ENCODE measurements around the gene GTF3C1.
"Not testable (repeated sequence)": the region's sequence is repeated elsewhere in the genome, so short reads cannot be mapped to it uniquely, and the experiment has no call there.

Gene GTF3C1

DNA sequence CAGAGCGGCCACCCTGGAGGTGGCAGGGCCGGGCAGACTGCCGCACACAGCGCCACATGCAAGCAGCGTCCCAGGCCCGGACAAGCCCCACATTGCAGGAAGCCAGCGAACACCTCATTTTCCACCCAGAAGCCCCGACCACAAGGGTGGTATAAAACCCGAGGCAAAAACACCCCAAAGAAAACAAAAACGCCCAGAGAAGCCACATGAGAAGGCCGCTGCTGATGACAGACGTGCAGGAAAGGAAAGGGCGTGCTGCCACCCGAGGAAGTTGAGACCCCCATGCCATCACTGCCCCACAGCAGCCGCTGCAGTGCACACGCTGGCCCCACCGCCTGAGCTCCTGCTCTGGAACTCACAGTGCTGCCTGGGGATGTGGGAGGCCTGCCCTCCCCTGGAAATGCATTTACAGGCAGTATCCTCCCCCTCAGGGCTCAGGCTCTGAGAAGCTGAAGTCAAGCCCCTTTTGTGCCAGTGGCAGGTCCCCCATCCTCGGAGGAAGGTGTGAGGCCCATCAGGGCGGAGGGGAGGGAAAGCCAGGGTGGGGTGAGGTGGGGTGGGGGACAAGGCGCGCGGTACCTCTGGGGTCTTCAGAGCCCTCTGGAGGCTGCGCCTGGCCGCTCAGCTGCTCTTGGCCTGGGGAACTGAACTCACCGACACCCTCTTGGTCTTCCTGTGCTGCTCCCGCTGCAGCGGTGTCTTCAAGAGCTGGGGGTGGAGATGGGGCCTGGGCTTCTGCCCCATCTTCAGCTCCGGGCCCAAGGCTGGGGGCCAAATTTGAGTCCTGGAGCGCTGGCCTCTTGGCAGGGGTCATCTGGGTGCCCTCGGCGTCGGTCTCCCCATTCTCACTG lies 85.7 kb downstream of the GTF3C1 start:
- no peak for DNase-seq (ENCODE audit: low read depth)

DNA sequence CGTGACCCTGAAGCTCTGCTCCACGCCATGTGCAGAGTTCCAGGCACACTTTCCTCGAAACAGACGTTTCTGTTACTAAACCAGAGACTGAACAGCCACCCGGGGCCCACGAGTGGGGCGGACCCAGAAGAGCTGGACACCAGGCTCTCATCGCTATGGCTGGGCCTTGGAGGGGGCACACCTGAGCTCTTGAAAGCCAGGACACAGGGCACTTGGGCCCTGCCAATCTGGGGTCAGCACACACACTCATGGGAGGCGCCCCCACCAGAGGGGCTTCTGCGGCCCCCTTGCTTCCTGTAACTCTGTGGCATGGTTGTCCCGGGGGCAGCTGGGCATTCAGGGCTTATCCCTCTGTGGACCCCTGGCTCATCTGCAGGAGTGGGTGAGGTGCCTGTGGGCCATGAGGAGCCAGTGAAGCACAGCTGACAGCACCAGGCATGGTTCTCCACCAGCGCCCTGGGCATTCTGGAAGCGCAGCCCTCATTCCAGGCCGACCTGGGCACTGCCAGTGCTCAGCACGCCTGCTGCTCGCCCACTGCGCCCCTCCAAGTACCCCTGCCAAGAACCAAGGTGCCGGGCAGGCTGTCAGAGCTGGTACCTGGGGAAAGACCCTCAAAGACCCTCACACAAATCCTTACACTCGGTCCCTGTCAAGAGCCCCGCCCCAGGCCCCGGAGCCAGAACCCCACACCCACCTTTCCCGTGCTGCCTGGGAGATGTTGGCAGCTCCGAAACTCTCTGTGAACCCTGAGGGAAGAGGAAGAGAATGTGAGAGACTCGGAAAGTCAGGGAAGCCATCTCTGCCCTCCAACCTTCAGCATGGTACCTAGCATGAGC lies 86.6 kb downstream of the GTF3C1 start:
- no peak for DNase-seq (ENCODE audit: low read depth)

DNA sequence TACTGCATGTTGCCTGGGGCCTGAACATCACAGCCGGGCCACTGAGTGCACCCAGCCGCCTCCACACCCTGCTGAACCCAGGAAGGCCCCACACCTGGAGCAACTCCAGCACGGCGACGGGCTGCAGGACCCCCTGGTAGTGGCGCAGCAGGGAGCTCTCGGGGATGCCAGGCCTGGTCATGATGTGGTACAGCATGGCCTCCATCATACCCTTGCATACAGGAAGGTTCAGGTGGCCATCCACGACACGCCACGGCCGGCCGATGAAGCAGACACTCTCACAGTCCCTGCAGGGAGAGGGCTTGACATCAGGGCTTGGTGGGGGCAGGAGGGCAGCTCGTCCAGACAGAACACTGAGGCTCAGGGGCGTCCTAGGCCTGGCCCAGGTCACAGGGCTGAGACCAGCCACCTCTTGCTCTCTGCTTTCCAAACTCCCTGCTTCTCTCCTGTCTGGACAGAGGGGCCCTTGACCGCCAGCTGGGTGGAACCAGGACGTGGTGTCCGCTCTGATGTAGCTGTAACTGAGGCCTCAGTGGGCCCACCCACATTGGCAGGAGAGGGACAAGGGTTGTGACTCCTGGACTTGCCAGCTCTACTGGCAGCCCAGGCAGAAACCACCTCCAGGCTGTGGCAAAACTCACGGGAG lies 87.4 kb downstream of the GTF3C1 start:
- DNase-seq (ENCODE audit: low read depth): no peak

DNA sequence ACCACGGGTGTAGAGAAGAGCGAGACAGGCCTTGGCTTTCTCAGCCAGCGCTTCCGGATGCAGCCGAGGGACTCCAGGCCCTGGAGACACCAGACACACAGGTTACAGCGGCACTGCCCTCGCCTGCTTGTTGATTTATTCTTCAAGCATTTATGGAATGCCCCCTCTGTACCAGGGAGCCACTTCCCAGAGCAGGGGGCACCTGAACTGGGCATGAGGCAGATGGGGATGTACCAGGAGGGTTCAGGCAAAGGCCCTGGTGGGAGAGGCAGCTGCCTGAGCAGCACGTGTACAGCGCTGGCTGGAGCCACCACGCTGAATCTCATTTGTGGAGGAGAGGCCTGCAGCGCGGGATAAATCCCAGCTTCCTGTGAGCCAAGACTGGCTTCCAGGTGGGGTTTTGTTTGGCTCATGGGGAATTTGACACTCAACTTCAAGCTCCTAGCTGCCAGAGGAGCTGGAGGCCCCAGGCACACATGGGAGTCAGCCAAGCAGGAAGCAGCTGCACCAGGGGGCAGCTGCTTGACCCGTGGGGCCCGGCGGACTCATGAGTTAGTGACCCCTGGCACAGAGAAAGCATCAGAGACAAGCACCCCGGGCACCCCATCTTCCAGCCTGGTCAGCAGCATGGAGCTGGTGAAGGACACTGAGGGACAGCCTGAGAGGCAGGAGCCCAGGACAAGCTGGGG lies 88.1 kb downstream of the GTF3C1 start:
- no peak for DNase-seq (ENCODE audit: low read depth)

DNA sequence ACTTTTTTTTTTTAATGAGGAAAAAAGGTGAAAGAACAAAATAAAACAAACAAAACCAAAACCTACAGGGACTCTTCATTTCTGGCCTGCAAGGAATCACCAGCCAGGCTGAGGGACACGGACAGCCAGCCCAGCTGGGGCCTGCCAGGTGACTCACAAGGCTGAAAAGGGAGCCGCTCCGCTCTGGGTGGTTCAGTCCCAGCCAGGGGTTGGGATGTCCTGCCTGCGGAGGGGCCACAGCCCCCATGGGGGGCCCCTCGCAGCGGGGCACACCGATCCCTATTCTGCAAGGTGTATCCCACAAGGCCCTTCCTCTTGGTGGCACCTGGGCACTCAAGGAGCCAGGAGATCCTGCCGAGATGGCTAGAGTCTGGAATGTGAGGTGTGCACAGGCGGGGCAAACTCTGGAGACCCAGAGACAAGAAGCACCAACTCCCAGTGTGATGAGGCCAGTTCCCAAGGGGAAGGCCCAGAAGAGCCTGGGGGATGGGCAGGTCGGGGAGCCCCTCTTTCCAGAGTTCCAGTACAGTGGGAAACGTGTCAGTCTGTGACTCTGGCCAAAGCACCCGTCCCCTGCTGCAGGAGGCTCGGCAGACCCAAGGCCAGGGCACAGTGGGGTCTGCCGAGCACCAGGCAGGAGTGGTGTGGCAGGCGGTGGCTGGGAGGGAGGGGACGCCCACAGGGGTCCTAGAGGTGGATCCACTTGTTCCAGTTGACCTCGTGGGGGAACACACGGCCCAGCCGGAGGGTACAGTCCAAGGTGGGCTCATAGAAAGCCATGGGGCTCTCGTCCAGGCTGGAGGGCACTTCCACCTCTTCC lies 88.8 kb downstream of the GTF3C1 start:
- no peak for DNase-seq (ENCODE audit: low read depth)

DNA sequence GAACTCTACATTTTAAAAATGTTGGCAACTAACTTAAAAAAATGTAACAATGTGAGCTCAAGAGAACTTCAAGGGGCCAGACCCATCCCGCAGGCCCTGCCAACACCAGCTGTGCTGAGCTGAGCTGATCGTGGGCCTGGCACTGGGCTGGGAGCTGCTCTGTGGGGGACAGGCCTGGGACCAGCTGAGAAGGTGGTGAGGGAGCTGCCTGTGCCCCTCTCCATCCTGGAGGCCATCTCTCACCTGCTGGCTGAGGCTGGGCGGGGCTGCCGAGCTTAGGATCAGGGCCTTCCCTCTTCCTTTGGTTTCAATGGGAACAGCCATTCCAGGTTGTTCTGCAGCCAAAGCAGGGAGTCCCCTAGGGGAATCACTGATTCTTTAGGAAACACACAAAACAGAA lies 89.5 kb downstream of the GTF3C1 start:
- DNase-seq (ENCODE audit: low read depth): no peak

GRCh38 chr16:27458987-27459688 lies 90.6 kb downstream of the GTF3C1 start:
- no peak for DNase-seq (ENCODE audit: low read depth)

- DNase-seq (ENCODE audit: low read depth): no peak
Measured at GRCh38 chr16:27458258-27458657, 91.5 kb downstream of the GTF3C1 start.

DNA sequence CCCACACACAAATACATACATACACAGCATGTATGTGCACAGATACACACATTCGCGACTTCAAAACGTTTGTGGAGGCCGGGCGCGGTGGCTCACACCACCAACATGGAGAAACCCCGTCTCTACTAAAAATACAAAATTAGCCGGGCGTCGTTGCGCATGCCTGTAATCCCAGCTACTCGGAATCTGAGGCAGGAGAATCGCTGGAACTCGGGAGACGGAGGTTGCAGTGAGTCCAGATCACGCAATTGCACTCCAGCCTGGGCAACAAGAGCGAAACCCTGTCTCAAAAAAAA lies 92.2 kb downstream of the GTF3C1 start:
- DNase-seq (ENCODE audit: low read depth): not testable (repeated sequence)

DNA sequence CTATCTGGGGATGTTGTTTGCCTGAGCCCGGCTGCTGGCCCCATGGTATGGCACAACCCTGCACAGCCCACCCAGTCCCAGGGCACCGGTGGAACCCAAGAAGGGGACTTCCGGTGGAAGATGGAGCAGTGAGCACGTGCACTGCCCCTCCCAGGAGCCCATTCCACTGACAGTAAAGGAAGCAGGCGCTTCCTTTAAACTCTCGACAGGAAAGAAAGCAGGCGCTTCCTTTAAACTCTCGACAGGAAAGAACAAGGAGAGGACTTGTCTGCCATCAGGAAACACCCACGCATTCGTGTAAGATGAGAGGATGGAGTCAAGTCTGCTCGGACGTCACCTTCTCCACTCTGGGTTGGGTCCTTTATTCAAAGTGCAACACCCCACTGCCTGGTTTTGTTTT lies 94.0 kb downstream of the GTF3C1 start:
- peak; percentile 69 for DNase-seq (ENCODE audit: low read depth)

DNA sequence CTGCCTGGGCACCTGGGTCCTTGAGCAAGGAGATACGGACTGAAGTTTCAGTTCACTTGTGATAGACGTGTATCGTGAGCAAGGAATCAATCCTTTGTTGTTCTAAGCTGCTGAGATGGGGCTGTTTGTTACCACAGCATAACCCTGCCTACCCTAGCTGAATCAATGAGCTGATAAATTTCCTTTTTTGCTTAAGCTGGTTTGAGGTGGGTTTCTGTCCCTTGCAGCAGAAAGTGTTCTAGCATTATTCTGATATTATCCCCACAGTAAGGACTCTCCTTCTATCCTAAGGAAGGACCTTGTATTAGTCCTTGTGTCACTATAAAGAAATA lies 96.3 kb downstream of the GTF3C1 start:
- no peak for DNase-seq (ENCODE audit: low read depth)

DNA sequence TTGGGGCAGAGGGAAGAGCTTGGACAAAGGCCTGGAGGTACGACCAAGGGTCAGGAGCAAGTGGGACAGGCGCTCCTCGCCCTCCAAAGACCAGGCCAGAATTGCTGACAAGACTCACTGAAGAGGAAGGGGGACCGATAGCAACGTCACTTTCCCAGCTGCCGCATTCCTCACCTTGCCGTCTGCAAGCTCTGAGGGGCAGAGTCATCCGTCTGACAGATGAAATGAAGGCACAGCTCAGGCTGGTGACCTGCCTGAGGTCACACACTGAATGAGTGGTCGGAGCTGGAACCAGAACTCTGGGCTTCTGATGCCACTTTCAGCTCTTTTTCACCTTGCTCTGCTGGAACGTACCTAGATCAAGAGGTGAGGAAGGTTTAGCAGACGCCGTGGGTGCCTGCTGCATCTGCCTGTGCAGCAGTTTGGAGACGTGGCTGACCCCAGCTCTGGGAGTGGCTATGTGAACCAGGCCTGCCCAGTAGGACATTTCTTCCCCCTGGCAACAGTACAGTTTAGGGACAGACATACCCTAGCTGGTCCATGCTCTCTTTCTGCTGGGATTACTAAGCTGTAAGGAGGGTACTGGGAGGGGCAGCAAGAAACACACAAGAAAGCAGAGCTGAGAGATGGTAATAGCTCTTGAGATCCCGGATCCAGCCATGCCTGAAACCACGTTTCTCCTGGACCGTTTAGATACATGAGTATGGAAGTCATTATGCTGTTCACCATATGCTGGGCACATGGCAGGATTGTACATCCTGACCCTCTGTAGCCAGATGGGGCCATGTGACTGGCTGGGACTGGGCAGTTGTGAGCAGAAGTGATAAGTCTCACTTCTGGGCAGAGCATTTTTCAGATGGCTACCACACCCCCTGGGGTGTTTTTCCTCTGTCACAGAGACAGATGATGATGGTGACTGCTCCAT lies 96.9 kb downstream of the GTF3C1 start:
- no peak for DNase-seq (ENCODE audit: low read depth)

DNA sequence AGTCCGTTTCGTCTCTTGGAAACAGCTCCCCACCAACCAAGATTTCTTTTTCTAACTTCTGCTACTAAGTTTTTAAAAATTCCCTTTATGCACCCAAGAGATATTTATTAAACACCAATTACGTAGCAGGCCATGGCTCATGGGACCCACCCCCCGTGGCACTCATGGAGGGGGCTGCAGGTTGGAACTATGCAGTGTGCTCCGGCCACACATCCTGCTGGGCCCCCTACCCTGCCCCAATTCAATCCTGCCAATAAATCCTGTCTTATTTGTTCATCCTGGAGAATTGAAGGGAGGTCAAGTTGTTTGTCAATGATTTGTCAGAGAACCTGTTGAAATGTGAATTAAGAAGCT lies 99.5 kb downstream of the GTF3C1 start:
- DNase-seq (ENCODE audit: low read depth): no peak

- DNase-seq (ENCODE audit: low read depth): no peak
Measured at GRCh38 chr16:27449434-27450195, 100.1 kb downstream of the GTF3C1 start.

- no peak for DNase-seq (ENCODE audit: low read depth)
Measured at GRCh38 chr16:27448532-27449433, 100.9 kb downstream of the GTF3C1 start.

GRCh38 chr16:27447301-27447700 lies 102.4 kb downstream of the GTF3C1 start:
- DNase-seq (ENCODE audit: low read depth): no peak

DNA sequence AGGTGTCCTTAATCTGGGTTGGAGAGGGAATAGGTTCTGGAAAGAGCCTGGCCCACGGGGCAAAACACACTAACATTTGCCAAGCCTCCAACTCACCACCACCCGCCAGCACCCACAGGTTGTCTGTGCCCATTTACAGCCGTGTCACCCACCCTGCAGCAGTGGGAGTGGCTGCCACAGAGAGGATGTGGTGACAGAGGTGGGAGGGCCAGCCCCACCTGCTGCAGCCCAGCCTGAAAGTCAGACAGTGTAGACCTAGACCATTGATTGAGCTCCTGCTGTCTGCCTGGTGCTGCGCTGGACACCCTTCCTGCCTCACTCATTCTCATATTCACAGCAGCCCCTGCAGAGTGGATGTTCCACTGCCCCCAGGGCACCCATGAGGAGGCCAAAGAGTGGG lies 103.0 kb downstream of the GTF3C1 start:
- DNase-seq (ENCODE audit: low read depth): no peak

DNA sequence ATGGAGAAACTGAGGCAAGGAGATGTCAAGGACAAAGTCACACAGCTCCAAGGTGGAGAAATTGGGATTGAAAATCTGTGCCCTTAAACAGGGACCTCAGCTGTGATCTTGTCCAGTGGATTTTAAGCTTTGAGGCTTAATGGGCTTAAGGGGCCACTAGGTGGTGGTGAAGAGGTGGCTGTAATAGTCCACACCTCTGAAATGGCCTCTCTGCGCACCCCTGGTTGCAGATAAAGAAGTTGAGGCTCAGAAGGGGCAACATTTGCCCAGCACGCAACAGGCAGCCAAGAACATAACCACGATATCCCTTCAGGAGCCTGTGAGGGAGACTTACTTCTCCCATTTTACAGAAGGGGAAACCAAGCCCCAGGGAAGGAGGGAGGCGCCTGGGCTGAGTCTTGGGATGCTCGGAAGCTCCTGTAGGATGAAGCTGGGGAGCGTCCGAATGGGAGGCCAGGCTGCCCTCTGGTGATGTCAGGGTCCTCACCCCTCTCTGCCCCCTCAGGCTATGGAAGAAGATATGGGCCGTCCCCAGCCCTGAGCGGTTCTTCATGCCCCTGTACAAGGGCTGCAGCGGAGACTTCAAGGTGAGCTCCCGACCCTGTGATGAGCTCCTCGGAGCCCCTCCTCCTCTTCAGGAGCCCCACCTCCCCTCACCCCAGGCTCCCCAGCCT lies 104.1 kb downstream of the GTF3C1 start:
- DNase-seq (ENCODE audit: low read depth): no peak

Data from CMK (cell line).